CD4-positive, alpha-beta T cell (primary cell): Measurements from ENCODE around the gene AOAH. TPM values are rescaled to one million over a fixed set of nuclear protein-coding genes. Genes with fewer than 3 reads are reported as not detected.

Source experiments
- ATAC-seq: fragments of 200-7000 bp; cut with Tn5 transposase; one replicate; pipeline ENCODE4 v1.10.0; 2022; ENCODE audit warnings: mild to moderate bottlenecking; ENCODE audit not compliant: poor library complexity
- CTCF ChIA-PET: fragments of 350-600 bp; sonication (Branson Sonifier 250); formaldehyde crosslinking; loops from one replicate; lab custom pipeline; 2021; ENCODE audit warnings: antibody characterized with exemption, inconsistent platforms; lab: Charles Lee
- POLR2A ChIA-PET: fragments of 350-600 bp; sonication (Branson Sonifier 250); formaldehyde crosslinking; loops from one replicate; lab custom pipeline; 2021; ENCODE audit warnings: antibody characterized with exemption, inconsistent platforms; lab: Charles Lee
- DNase-seq, 14 experiments: peaks; one replicate each; pipeline ENCODE4 v3.0.0-alpha.2; 2013 to 2020; ENCODE audit warnings: mixed read lengths in 2 of 14
- H3K27ac ChIP-seq, 2 donors: one replicate each; pipeline versions ENCODE4 v1.5.1 to v1.7.0; 2013; ENCODE audit warnings: low read length in 2 of 2, low read depth in 1 of 2, mild to moderate bottlenecking in 1 of 2
- H3K27me3 ChIP-seq, 2 experiments: 1 replicate in 1 of 2; 2 replicates in 1 of 2; pipeline versions ENCODE4 v1.6.1 to v1.7.0; 2013; ENCODE audit warnings: low read length in 2 of 2, control low read depth in 1 of 2, mild to moderate bottlenecking in 1 of 2, moderate library complexity in 1 of 2; ENCODE audit not compliant: insufficient read depth in 2 of 2, control insufficient read depth in 1 of 2
- H3K36me3 ChIP-seq: one replicate; pipeline ENCODE4 v1.6.1; 2013; ENCODE audit warnings: low read length, control low read depth; ENCODE audit not compliant: insufficient read depth
- H3K4me1 ChIP-seq: one replicate; pipeline ENCODE4 v1.6.1; 2013; ENCODE audit warnings: low read length, control low read depth; ENCODE audit not compliant: insufficient read depth
- H3K4me3 ChIP-seq: one replicate; pipeline ENCODE4 v1.5.1; 2013; ENCODE audit warnings: mild to moderate bottlenecking, low read length, moderate library complexity
- H3K9me3 ChIP-seq, 2 experiments: 1 replicate in 1 of 2; 2 replicates in 1 of 2; pipeline versions ENCODE4 v1.6.1 to v1.7.0; 2013; ENCODE audit warnings: low read length in 2 of 2, mild to moderate bottlenecking in 2 of 2, control low read depth in 1 of 2, moderate library complexity in 1 of 2; ENCODE audit not compliant: control insufficient read depth in 1 of 2, insufficient read depth in 1 of 2
- H3K27ac Mint-ChIP-seq: one replicate; pipeline ENCODE4 v1.8.0; 2020; ENCODE audit warnings: mixed read lengths
- H3K27me3 Mint-ChIP-seq: one replicate; pipeline ENCODE4 v1.8.0; 2021; ENCODE audit warnings: mixed read lengths
- H3K36me3 Mint-ChIP-seq: one replicate; pipeline ENCODE4 v1.8.0; 2021; ENCODE audit warnings: low read depth, mixed read lengths
- H3K4me1 Mint-ChIP-seq: one replicate; pipeline ENCODE4 v1.8.0; 2021; ENCODE audit warnings: low read depth, mixed read lengths
- H3K4me3 Mint-ChIP-seq: one replicate; pipeline ENCODE4 v1.8.0; 2020; ENCODE audit warnings: mild to moderate bottlenecking, mixed read lengths
- H3K9me3 Mint-ChIP-seq: one replicate; pipeline ENCODE4 v1.8.0; 2020; ENCODE audit warnings: mixed read lengths
- intact Hi-C, 2 experiments: fragments of 100-400 bp; cut with DNase I in 1 of 2; cut with micrococcal nuclease in 1 of 2; formaldehyde crosslinking; loops; one replicate each; pipeline versions ENCODE4 v1.15.1 to v1.9.0; 2023 to 2025; cut with DNase I, micrococcal nuclease
- total RNA-seq, 174 experiments: library from RNA in 2 of 174; stranded (reverse) in 2 of 174; gene quantifications; one replicate each; pipeline ENCODE4 v1.2.3 and lab custom pipeline; 2021 to 2026
- TF ChIP-seq, protein P1 (sequence below): fragments of 200-600 bp; IDR thresholded peaks from one replicate; pipeline ENCODE4 v1.8.0; 2022; ENCODE audit warnings: antibody characterized with exemption, mild to moderate bottlenecking

AOAH gene
- total RNA-seq, 2 experiments from 2014 or later, result 27.5 to 30.3 TPM

DNA sequence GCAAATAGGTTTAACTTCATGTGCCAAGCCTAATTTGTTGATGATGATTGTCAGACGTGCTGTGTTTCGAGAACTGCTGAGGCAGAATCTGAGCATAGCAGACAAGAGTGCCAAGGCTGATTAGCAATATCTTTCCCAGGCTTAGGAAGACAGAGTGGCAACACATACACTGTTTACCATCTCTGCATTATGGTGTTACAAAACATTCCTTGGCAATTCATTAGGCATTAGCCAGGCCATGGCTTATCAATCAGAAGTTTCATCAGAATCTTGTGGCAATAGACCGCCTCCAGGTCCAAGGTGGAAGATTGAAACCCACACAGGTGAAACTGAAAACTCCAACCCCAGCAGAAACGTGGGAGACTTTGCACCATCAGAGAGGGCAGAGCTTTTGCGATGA, 148.5 kb downstream of the AOAH start:
- no peak overlapping the region for H3K4me3 Mint-ChIP-seq
- no peak overlapping the region for H3K27ac Mint-ChIP-seq
- H3K9me3 ChIP-seq, result peaks cover 0 to 4% of the 10 kb centered on the region in 2 experiments
- no peaks in the 10 kb centered on the region for H3K27me3 ChIP-seq
- peaks cover 91% of the 10 kb centered on the region for H3K36me3 Mint-ChIP-seq
- peaks cover 6% of the 10 kb centered on the region for H3K4me1 ChIP-seq
- peaks cover 11% of the 10 kb centered on the region for H3K36me3 ChIP-seq
- no peaks in the 10 kb centered on the region for H3K27me3 Mint-ChIP-seq
- CTCF ChIA-PET, result no interaction called here
- TF ChIP-seq, protein P1, sequence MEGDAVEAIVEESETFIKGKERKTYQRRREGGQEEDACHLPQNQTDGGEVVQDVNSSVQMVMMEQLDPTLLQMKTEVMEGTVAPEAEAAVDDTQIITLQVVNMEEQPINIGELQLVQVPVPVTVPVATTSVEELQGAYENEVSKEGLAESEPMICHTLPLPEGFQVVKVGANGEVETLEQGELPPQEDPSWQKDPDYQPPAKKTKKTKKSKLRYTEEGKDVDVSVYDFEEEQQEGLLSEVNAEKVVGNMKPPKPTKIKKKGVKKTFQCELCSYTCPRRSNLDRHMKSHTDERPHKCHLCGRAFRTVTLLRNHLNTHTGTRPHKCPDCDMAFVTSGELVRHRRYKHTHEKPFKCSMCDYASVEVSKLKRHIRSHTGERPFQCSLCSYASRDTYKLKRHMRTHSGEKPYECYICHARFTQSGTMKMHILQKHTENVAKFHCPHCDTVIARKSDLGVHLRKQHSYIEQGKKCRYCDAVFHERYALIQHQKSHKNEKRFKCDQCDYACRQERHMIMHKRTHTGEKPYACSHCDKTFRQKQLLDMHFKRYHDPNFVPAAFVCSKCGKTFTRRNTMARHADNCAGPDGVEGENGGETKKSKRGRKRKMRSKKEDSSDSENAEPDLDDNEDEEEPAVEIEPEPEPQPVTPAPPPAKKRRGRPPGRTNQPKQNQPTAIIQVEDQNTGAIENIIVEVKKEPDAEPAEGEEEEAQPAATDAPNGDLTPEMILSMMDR, result no peak
- H3K27ac ChIP-seq, result no peak overlapping the region
- H3K4me3 ChIP-seq, result no peak overlapping the region
- peaks cover 5% of the 10 kb centered on the region for H3K4me1 Mint-ChIP-seq
- ATAC-seq (no peak), DNase-seq (no peak)
- intact Hi-C loops, result no loop called here
- POLR2A ChIA-PET, result no interaction called here
- peaks cover 2% of the 10 kb centered on the region for H3K9me3 Mint-ChIP-seq

DNA sequence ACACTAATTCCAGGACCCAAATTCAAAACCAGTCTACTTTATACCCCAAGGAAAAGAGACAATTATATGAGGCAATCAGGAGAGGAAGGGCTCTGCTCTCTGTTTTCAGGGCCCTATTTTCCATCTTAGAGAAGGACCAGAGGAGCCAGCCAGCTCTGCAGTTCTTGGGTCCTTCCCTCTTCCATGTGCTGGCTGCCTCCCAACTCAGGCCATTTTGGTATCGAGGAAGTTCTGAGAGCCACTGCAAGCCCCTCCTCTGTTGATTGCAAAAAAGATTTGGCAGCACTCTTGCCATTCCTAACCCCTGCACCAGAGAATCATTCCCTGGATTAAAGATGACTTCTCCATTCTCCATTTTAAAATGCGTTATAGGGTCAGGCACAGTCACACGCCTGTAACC, 151.2 kb downstream of the AOAH start:
- Mint-ChIP-seq H3K36me3 (peaks cover 64% of the 10 kb centered on the region), H3K27me3 (no peaks in the 10 kb centered on the region), H3K27ac (no peak overlapping the region), H3K9me3 (no peaks in the 10 kb centered on the region), H3K4me3 (no peak overlapping the region), H3K4me1 (peaks cover 5% of the 10 kb centered on the region)
- no peak for DNase-seq
- intact Hi-C loops, result no loop called here
- ATAC-seq, result no peak
- TF ChIP-seq, protein P1, result no peak
- Histone ChIP-seq H3K4me3 (no peak overlapping the region), H3K9me3 (peaks cover 0 to 4% of the 10 kb centered on the region in 2 experiments), H3K36me3 (peaks cover 11% of the 10 kb centered on the region), H3K27me3 (no peaks in the 10 kb centered on the region), H3K27ac (no peak overlapping the region), H3K4me1 (peaks cover 6% of the 10 kb centered on the region)
- POLR2A ChIA-PET, result interaction anchor here (0.6 kb wide), 1 partner anchor 392 kb away, joined by 3 read pairs; no protein-coding TSS in a partner anchor
- CTCF ChIA-PET, result no interaction called here

DNA sequence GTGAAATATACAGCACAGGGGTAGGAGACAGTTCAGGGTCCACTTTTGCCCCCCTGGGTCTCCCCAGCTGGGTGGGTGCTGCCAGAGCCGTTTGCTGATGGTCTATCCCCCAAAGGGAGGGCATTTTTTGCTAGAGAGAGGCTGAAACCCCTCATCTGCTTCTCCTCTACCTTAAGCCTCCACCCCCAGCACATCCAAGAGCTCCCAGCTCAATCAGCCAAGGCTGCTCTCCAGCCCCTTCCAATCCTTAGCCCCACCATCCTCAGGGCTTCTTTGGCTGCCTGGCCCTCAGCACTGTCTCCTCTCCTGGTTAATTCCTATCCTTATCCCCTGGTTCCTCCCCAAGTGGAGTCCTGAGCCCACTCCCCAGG, 153.1 kb downstream of the AOAH start:
- ChIA-PET POLR2A (no interaction called here), CTCF (no interaction called here)
- no peaks in the 10 kb centered on the region for H3K27me3 ChIP-seq
- TF ChIP-seq, protein P1, result no peak
- H3K4me3 Mint-ChIP-seq, result no peak overlapping the region
- H3K36me3 ChIP-seq, result peaks cover 8% of the 10 kb centered on the region
- H3K4me1 Mint-ChIP-seq, result peaks cover 5% of the 10 kb centered on the region
- no peak overlapping the region for H3K27ac ChIP-seq
- no peaks in the 10 kb centered on the region for H3K9me3 ChIP-seq
- intact Hi-C loops, result no loop called here
- no peak overlapping the region for H3K4me3 ChIP-seq
- peaks cover 6% of the 10 kb centered on the region for H3K4me1 ChIP-seq
- peak overlapping the region; percentile 59 for H3K27ac Mint-ChIP-seq
- H3K36me3 Mint-ChIP-seq, result peaks cover 51% of the 10 kb centered on the region
- no peak for ATAC-seq
- H3K9me3 Mint-ChIP-seq, result no peaks in the 10 kb centered on the region
- no peak for DNase-seq
- no peaks in the 10 kb centered on the region for H3K27me3 Mint-ChIP-seq
